GM12878 (cell line): ENCODE data around the gene CNKSR3.

Source experiments
- ATF3 ChIP-seq: IDR thresholded peaks from 2 replicates; pipeline ENCODE4 v1.6.1; 2011; ENCODE audit warnings: low read depth, mild to moderate bottlenecking, low read length, moderate library complexity, borderline replicate concordance; ENCODE audit errors: extremely low read depth
- CHD2 ChIP-seq: IDR thresholded peaks from 2 replicates; pipeline ENCODE4 v1.6.1; 2011; ENCODE audit warnings: low read depth, low read length, improper control_type of control experiment, borderline replicate concordance
- EGR1 ChIP-seq, 2 experiments: IDR thresholded peaks; 1 replicate in 1 of 2; 2 replicates in 1 of 2; pipeline ENCODE4 v1.6.1; 2011 to 2012; ENCODE audit warnings: low read depth in 2 of 2, low read length in 2 of 2, borderline replicate concordance in 1 of 2, mild to moderate bottlenecking in 1 of 2, moderate library complexity in 1 of 2
- EP300 ChIP-seq, 2 experiments: fragments of 150-350 bp in 1 of 2; IDR thresholded peaks; 2 replicates each; pipeline ENCODE4 v1.6.1; 2011 to 2012; ENCODE audit warnings: low read depth in 2 of 2, low read length in 2 of 2, borderline replicate concordance in 1 of 2, improper control_type of control experiment in 1 of 2, inconsistent platforms in 1 of 2; ENCODE audit not compliant: control insufficient read depth in 1 of 2
- FOS ChIP-seq: IDR thresholded peaks from 3 replicates; pipeline ENCODE4 v1.6.1; 2011; ENCODE audit warnings: borderline replicate concordance; ENCODE audit not compliant: insufficient read length; ENCODE audit errors: extremely low read depth
- MYC ChIP-seq: IDR thresholded peaks from 2 replicates; pipeline ENCODE4 v1.6.1; 2011; ENCODE audit warnings: mild to moderate bottlenecking, low read length, moderate library complexity, inconsistent platforms; ENCODE audit not compliant: insufficient read depth, insufficient replicate concordance, insufficient read length, severe bottlenecking
- NFIC ChIP-seq: IDR thresholded peaks from 2 replicates; pipeline ENCODE4 v1.6.1; 2012; ENCODE audit warnings: low read depth, mild to moderate bottlenecking, inconsistent platforms, low read length, moderate library complexity
- POLR2A ChIP-seq: IDR thresholded peaks from 2 replicates; pipeline ENCODE4 v1.6.1; 2011; ENCODE audit warnings: low read depth, mild to moderate bottlenecking, low read length
- TAF1 ChIP-seq: IDR thresholded peaks from 2 replicates; pipeline ENCODE4 v1.6.1; 2011; ENCODE audit warnings: mild to moderate bottlenecking, low read depth, low read length, borderline replicate concordance
- ZBED1 ChIP-seq: IDR thresholded peaks from 2 replicates; pipeline ENCODE4 v1.6.1; 2016; ENCODE audit warnings: borderline replicate concordance
- ZNF592 ChIP-seq: fragments of 450-650 bp; IDR thresholded peaks from 2 replicates; pipeline ENCODE4 v1.6.1; 2017; ENCODE audit warnings: mild to moderate bottlenecking, moderate library complexity

- TF ChIP-seq EGR1 (IDR thresholded peaks at IDR 0.05; ENCODE audit: borderline replicate concordance in 1 of 2, low read depth in 2 of 2, low read length in 2 of 2) (no peak), TAF1 (no peak), ZBED1 (no peak), MYC (no peak), EP300 (IDR thresholded peaks at IDR 0.05; ENCODE audit: borderline replicate concordance in 1 of 2, control insufficient read depth in 1 of 2, low read depth in 2 of 2, low read length in 2 of 2) (no peak), CHD2 (no peak), ZNF592 (no peak), NFIC (no peak), ATF3 (no peak), POLR2A (no peak), FOS (no peak)
Measured at GRCh38 chr6:154488802-154489437, 21.6 kb downstream of the CNKSR3 start.
